Prostate gland (tissue), 2 donors: ENCODE results near the gene DNAJB1. TPM values are rescaled to one million over a fixed set of nuclear protein-coding genes. Genes with fewer than 3 reads are reported as not detected.

Source experiments
- DNase-seq: peaks from one replicate; pipeline ENCODE4 v3.0.0-alpha.2; 2019; ENCODE audit warnings: low spot score
- H3K27ac ChIP-seq, 2 donors: fragments of 200-600 bp; sonication (generic); 2 replicates each; pipeline ENCODE4 v1.5.1; 2017 to 2019
- H3K27me3 ChIP-seq: fragments of 200-600 bp; sonication (generic); replicated peaks from 2 replicates; pipeline ENCODE4 v1.5.1; 2019; ENCODE audit not compliant: insufficient read depth
- H3K36me3 ChIP-seq, 2 donors: fragments of 200-600 bp; sonication (generic); 1 replicate in 1 of 2; 2 replicates in 1 of 2; pipeline versions ENCODE4 v1.5.1 to v1.8.1; 2017 to 2019
- H3K4me1 ChIP-seq: fragments of 200-600 bp; sonication (generic); replicated peaks from 2 replicates; pipeline ENCODE4 v1.5.1; 2019
- H3K4me3 ChIP-seq, 2 donors: fragments of 200-600 bp; sonication (generic); 2 replicates each; pipeline ENCODE4 v1.5.1; 2017 to 2019
- H3K9me3 ChIP-seq: fragments of 200-600 bp; sonication (generic); 2 replicates; pipeline ENCODE4 v1.5.1; 2017
- CTCF ChIP-seq, 4 experiments: fragments of 200-600 bp in 2 of 4; fragments of 450-650 bp in 2 of 4; sonication (generic) in 2 of 4; IDR thresholded peaks; 1 replicate in 3 of 4; 2 replicates in 1 of 4; pipeline ENCODE4 v1.5.1; 2016 to 2019; ENCODE audit warnings: antibody characterized with exemption in 4 of 4, mild to moderate bottlenecking in 2 of 4, moderate library complexity in 2 of 4
- POLR2A ChIP-seq: fragments of 450-650 bp; IDR thresholded peaks from one replicate; pipeline ENCODE4 v1.6.1; 2016; ENCODE audit warnings: antibody characterized with exemption, mild to moderate bottlenecking
- POLR2AphosphoS5 ChIP-seq: sonication (generic); formaldehyde crosslinking; IDR thresholded peaks from one replicate; pipeline ENCODE4 v1.6.1; 2017; ENCODE audit warnings: antibody characterized with exemption
- WGBS: methylation state at CpG from one replicate; pipeline ENCODE4 v1.1.5; 2018; 5-methylcytosine and 5-hydroxymethylcytosine counted together
- intact Hi-C: fragments of 100-400 bp; cut with DNase I; formaldehyde crosslinking; loops from one replicate; pipeline ENCODE4 v1.14.2; 2022
- total RNA-seq, 2 donors: library from RNA; depleted of rRNA; stranded (reverse); fragments of >200 nt; gene quantifications; one replicate each; pipeline ENCODE4 v1.1.0, GENCODE V29; 2016

Gene DNAJB1
- total RNA-seq, 2 donors from 2014 or later, result 91.6 to 108 TPM

GRCh38 chr19:14520543-14520942 lies 2.3 kb upstream of the DNAJB1 start:
- peaks cover 5% of the 10 kb centered on the region for H3K4me1 ChIP-seq
- 82% methylated on average over 4 of the region's 4 CpGs for WGBS
- no peaks in the 10 kb centered on the region for H3K27me3 ChIP-seq
- no peak for DNase-seq
- H3K36me3 ChIP-seq, result no peaks in the 10 kb centered on the region
- H3K9me3 ChIP-seq, result no peaks in the 10 kb centered on the region
- H3K27ac ChIP-seq, result no peak overlapping the region
- no peak overlapping the region for H3K4me3 ChIP-seq
- TF ChIP-seq CTCF (IDR thresholded peaks at IDR 0.05) (no peak), POLR2A (no peak)
- intact Hi-C loops, result no loop called here

- 29% methylated on average over 2 of the region's 2 CpGs for WGBS
- H3K27ac ChIP-seq, result peak overlapping the region; percentile 98 to 100
- H3K36me3 ChIP-seq, result peaks cover 0 to 5% of the 10 kb centered on the region in 2 donors
- no peak for DNase-seq
- peaks cover 9% of the 10 kb centered on the region for H3K4me1 ChIP-seq
- TF ChIP-seq CTCF (IDR thresholded peaks at IDR 0.05) (no peak), POLR2AphosphoS5 (peak; percentile 36), POLR2A (no peak)
- intact Hi-C loops, result loop anchor here (5.0 kb wide), 1 partner anchor 383 kb away; the partner anchor contains the start of gene ASF1B
- H3K27me3 ChIP-seq, result no peaks in the 10 kb centered on the region
- no peak overlapping the region for H3K4me3 ChIP-seq
- H3K9me3 ChIP-seq, result no peaks in the 10 kb centered on the region
These were observed 1.7 kb upstream of the DNAJB1 start for GRCh38 chr19:14519860-14520407.

GRCh38 chr19:14519245-14519859 lies 1.2 kb upstream of the DNAJB1 start:
- DNase-seq, result no peak
- peaks cover 9% of the 10 kb centered on the region for H3K4me1 ChIP-seq
- TF ChIP-seq CTCF (IDR thresholded peaks at IDR 0.05) (no peak), POLR2A (no peak), POLR2AphosphoS5 (no peak)
- no peaks in the 10 kb centered on the region for H3K9me3 ChIP-seq
- intact Hi-C loops, result loop anchor here (5.0 kb wide), 1 partner anchor 382 kb away; the partner anchor contains the start of gene ASF1B
- 78% methylated on average over 22 of the region's 22 CpGs for WGBS
- no peak overlapping the region for H3K4me3 ChIP-seq
- H3K27me3 ChIP-seq, result no peaks in the 10 kb centered on the region
- H3K36me3 ChIP-seq, result peaks cover 0 to 9% of the 10 kb centered on the region in 2 donors
- peak overlapping the region; percentile 98 to 100 for H3K27ac ChIP-seq

GRCh38 chr19:14517446-14517839 lies 754 bp downstream of the DNAJB1 start:
- Histone ChIP-seq H3K4me1 (peaks cover 9% of the 10 kb centered on the region), H3K4me3 (peak overlapping the region; percentile 85 to 98), H3K27ac (peak overlapping the region; percentile 100), H3K9me3 (no peaks in the 10 kb centered on the region), H3K27me3 (no peaks in the 10 kb centered on the region), H3K36me3 (peaks cover 0 to 9% of the 10 kb centered on the region in 2 donors)
- TF ChIP-seq CTCF (IDR thresholded peaks at IDR 0.05), result no peak
- no peak for TF ChIP-seq POLR2A
- no peak for TF ChIP-seq POLR2AphosphoS5
- WGBS, result 1% methylated on average over 24 of the region's 32 CpGs
- intact Hi-C loops, result loop anchor here (5.0 kb wide), 1 partner anchor 380 kb away; the partner anchor contains the start of gene ASF1B
- no peak for DNase-seq
